ENCODE measurements around the gene RBFOX2.

The RBFOX2 gene

GRCh38 chr22:35970616-35971455, 57.8 kb downstream of the RBFOX2 start:
- no peak for DNase-seq

- no peak for DNase-seq
Observed at GRCh38 chr22:35967046-35967397, 61.6 kb downstream of the RBFOX2 start.

- no peak for DNase-seq
Observed at GRCh38 chr22:35966314-35967045, 62.1 kb downstream of the RBFOX2 start.

DNA sequence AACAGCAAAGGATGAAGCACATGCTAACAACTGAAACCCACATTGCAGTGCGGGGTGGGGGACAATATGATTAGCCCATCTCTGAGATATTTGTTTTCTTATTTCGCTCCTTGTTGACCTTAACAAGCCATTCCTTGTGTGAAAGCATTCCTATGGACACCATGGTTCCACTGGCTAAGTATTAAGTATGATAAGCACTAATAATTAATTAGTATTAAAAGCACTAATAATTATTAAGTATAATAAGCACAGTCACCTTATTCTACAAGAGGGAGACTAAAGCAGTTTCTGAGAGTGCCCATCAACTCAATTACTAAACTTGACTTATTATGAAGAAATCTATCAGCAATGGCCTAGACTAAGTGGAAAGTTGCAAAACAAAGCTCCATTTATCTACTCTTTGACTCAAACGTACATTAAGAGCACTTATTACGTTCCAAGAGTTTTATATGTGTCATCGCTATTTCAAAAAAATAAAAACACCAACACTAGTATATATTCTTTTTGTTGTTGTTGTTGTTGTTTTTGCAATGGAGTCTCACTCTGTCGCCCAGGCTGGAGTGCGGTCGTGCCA, 65.3 kb downstream of the RBFOX2 start:
- no peak for DNase-seq

- peak; percentile 76 for DNase-seq
Observed at GRCh38 chr22:35961480-35962295, 66.9 kb downstream of the RBFOX2 start.

DNA sequence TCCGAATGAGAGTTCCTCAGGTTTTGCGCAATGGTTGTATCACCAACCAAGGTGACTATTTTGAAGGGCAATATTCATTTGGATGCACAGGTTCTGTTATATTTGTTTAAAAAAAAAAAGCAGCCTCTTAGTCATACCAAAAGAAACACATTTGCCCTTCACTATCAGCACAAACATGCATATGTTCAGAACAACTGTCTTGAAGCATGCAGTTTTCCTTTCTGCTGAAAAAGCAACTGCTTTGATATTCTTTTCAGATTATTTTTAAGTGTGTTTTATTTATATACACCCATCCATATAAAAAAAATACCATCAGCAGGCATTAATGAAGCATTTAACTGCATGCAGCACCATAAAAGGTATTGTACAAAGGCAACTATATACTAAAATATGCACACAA, 67.8 kb downstream of the RBFOX2 start:
- DNase-seq, result no peak

GRCh38 chr22:35959121-35959800, 69.4 kb downstream of the RBFOX2 start:
- DNase-seq, result peak; percentile 33

- DNase-seq, result no peak
Observed at GRCh38 chr22:35958334-35958733, 70.3 kb downstream of the RBFOX2 start.

DNA sequence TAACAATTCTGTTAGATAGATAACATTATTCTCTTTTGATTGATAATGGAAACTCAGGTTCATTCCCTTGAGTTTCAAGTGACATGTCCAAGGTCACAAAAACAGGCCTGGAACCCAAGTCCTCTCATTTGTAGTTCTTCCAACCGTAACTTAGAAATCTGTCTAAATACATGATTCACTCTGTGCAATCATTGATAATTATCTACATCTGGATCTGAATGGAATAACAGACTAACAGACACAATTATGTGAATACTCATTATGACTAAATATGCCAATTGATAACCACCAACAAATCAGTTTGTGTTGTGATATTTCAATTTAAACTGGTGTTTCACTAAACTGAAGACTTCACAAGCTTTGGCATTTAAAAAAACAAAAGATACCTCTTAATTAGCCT, 71.0 kb downstream of the RBFOX2 start:
- DNase-seq, result no peak

DNA sequence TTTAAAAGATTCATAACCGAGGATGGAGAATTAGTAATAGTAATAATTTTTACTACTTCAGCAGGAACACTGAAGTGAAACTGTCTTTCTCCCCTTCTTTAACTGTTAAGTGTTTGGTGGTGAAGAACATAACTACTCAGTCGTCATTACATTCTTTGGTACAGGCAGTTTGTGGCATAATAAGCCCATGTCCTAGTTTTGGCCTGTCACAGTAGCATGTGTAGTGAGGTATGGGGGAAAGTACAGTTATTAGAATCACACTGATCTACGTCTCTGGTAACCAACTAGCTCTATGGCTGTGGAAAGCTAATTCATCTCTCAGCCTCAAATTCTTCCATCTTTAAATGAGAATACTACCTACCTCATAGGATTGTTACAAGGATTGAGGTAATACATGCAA, 71.8 kb downstream of the RBFOX2 start:
- no peak for DNase-seq

- DNase-seq, result no peak
Observed at GRCh38 chr22:35955546-35955945, 73.1 kb downstream of the RBFOX2 start.

DNA sequence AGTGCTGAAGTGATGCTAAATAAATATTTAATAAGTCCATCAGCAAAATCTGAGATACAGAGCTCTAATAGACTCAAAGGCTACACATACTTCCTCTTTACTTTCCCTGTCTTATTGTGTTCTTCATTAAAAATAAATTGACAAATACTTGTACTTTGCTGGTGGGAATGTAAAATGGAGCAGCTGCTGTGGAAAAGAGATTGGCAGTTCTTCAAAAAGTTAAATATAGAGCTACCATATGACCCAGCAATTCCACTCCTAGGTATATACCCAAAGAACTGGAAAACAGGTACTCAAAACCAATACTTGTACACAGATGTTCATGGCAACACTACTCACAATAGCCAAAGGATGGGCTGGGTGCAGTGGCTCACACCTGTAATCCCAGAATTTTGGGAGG, 76.0 kb downstream of the RBFOX2 start:
- no peak for DNase-seq

DNA sequence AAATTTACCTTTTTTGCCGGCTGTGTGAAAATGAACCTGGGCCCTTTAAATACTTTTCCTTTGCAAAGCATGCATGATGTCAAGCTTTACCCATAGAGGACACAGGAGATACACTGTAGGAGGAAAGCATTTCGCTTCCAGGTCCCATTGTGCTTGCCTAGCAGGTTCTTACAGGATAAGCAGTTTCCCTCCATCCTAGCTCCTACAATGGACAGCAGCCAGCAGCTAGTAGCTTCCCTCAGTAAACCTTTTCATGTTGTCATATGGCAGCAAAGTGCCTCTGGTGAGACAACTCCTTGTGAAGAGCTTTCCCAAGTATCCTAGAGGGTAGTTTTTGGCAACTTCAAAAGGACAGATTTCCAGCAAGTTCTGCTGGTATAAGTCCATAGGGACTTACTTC, 78.4 kb downstream of the RBFOX2 start:
- DNase-seq, result no peak

DNA sequence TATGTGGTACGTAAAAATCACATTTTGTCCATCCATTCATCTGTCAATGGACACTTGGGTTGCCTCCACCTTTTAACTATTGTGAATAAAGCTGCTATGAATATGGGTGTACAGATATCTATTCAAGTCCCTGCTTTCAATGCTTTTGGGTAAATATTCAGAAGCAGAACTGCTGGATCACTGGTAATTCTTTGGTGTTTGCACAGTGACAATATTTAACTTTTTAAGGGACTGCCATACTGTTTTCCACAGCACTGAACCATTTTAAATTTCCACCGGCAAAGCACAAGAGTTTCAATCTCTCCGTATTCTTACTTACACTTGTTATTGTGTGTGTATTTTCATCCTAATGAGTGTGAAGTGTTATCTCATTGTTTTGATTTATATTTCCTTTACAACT, 79.4 kb downstream of the RBFOX2 start:
- DNase-seq, result no peak

DNA sequence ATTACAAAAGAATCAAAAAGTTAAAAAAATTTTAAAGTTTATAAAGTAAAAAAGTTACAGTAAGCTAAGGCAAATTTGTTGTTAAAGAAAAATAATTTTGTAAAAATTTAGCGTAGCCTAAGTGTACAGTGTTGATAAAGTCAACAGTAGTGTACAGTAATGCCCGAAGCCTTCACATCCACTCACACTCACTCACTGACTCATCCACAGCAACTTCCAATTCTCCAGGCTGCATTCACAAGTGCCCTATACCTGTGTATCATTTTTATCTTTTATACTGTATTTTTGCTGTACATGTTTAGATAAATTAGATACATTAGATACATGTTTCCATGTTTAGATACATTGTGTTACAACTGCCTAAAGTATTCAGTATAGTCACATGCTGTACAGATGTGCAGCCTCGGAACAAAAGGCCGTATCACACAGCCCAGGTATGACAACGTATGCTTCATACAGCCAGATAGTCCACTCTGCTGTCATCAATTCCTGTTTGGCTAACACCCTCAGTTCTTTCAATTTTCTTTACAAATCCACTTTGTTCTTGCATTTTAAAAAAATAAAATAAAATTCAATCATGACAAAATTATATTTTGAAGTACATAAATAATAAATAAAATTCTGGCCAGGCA, 80.7 kb downstream of the RBFOX2 start:
- no peak for DNase-seq

GRCh38 chr22:35944458-35944857, 84.2 kb downstream of the RBFOX2 start:
- DNase-seq, result no peak

- no peak for DNase-seq
Observed at GRCh38 chr22:35940166-35940565, 88.5 kb downstream of the RBFOX2 start.

GRCh38 chr22:35938226-35938625, 90.4 kb downstream of the RBFOX2 start:
- DNase-seq, result no peak

DNA sequence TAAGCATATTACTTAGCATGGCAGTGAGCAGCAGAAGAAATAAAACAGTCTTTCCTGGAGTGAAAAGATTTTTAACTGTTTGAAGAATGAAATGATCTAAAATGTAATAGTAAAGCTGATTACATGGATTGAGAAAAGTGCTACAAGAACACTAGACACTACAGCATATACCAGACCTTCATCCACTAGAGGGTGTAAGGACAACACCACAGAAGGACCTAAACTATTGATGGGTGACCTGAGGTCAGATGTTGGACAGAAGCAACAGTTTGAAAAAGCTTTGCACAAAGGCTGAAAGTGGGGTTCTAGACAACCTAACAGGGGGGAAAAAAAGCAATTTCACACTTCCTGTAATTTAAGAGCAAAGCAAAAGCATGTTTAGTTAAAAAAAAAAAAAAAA, 97.7 kb downstream of the RBFOX2 start:
- peak; percentile 59 for DNase-seq

- no peak for DNase-seq
Observed at GRCh38 chr22:35928285-35928798, 100.3 kb downstream of the RBFOX2 start.

- DNase-seq, result no peak
Observed at GRCh38 chr22:35923026-35923425, 105.6 kb downstream of the RBFOX2 start.

DNA sequence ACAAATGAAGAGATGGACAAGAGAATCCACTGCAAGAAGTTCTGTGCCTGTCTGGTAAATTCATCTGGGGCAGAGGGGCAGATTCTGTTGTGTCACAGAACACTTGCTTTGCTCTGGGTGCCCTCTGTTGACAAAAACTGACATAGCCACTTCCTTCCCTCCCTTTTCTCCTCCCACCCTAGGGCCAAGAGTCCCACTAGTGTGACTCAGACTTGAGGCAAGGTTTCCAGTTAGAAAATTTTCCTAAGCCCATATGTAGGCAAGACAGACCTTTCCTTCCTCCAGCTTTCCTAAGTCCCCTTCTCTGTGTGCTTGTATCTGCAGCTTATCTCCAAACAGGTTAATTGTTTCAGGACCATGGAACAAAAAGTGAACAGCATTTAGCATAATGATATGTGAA, 106.8 kb downstream of the RBFOX2 start:
- peak; percentile 42 for DNase-seq
